GM12878 (cell line): ENCODE data around the gene DLEC1. TPM values are rescaled to one million over a fixed set of nuclear protein-coding genes. Genes with fewer than 3 reads are reported as not detected.

Source experiments
- ATAC-seq: fragments of 200-7000 bp; cut with Tn5 transposase; 3 replicates; pipeline ENCODE4 v1.9.1; 2020; ENCODE audit warnings: mild to moderate bottlenecking, moderate library complexity
- BruUV-seq: library from RNA; stranded (reverse); fragments of 400-500 nt; replicated peaks from 2 replicates; lab custom pipeline; 2021; lab: Mats Ljungman, UMichigan
- CTCF ChIA-PET: fragments of 300-600 bp; sonication (Branson Sonifier 250); formaldehyde crosslinking; extraction: SDS; loops from one replicate; lab custom pipeline; 2021; ENCODE audit warnings: inconsistent platforms; lab: Yijun Ruan, JAX
- POLR2A ChIA-PET: fragments of 350-600 bp; formaldehyde crosslinking; extraction: SDS; loops from one replicate; lab custom pipeline; 2021; ENCODE audit warnings: inconsistent platforms; lab: Charles Lee
- RAD21 ChIA-PET: fragments of 300-600 bp; sonication (Branson Sonifier 250); formaldehyde crosslinking; loops from one replicate; lab custom pipeline; 2023; ENCODE audit warnings: antibody characterized with exemption; ENCODE audit not compliant: unreplicated experiment; lab: Charles Lee
- SMC1A ChIA-PET: fragments of 300-600 bp; sonication (Branson Sonifier 250); formaldehyde crosslinking; loops from one replicate; lab custom pipeline; 2023; ENCODE audit not compliant: unreplicated experiment, uncharacterized antibody; lab: Charles Lee
- DNase-seq: peaks from one replicate; pipeline ENCODE4 v3.0.0-alpha.2; 2011; ENCODE audit warnings: low read depth, low spot score
- FAIRE-seq: peaks from 3 replicates; lab custom pipeline; 2011; peaks lifted over from hg19 to GRCh38; lab: Jason Lieb, UNC
- H2AFZ ChIP-seq: 2 replicates; pipeline ENCODE4 v1.6.0; 2011; ENCODE audit warnings: low read depth, low read length, control low read depth; ENCODE audit not compliant: control insufficient read depth
- H3K27ac ChIP-seq: 2 replicates; pipeline ENCODE4 v1.5.1; 2011; ENCODE audit warnings: control low read depth; ENCODE audit not compliant: control insufficient read depth, insufficient read depth
- H3K27me3 ChIP-seq, 2 experiments: replicated peaks in 1 of 2; 2 replicates each; pipeline versions ENCODE4 v1.6.0 to v1.6.1; 2011; ENCODE audit warnings: low read length in 1 of 2; ENCODE audit not compliant: control insufficient read depth in 2 of 2, insufficient read depth in 2 of 2
- H3K36me3 ChIP-seq, 2 experiments: 2 replicates each; pipeline ENCODE4 v1.5.1; 2011; ENCODE audit warnings: low read length in 1 of 2; ENCODE audit not compliant: control insufficient read depth in 2 of 2, insufficient read depth in 2 of 2
- H3K4me1 ChIP-seq: 2 replicates; pipeline ENCODE4 v1.6.1; 2011; ENCODE audit warnings: mild to moderate bottlenecking, low read length, moderate library complexity, mixed read lengths; ENCODE audit not compliant: control insufficient read depth, insufficient read depth
- H3K4me2 ChIP-seq: 2 replicates; pipeline ENCODE4 v1.6.0; 2011; ENCODE audit warnings: control low read depth; ENCODE audit not compliant: control insufficient read depth, insufficient read depth
- H3K4me3 ChIP-seq: fragments of 200-600 bp; sonication (generic); 2 replicates; pipeline ENCODE4 v1.5.1; 2016
- H3K79me2 ChIP-seq: 2 replicates; pipeline ENCODE4 v1.6.0; 2011; ENCODE audit warnings: low read length; ENCODE audit not compliant: control insufficient read depth, insufficient read depth
- H3K9ac ChIP-seq: 2 replicates; pipeline ENCODE4 v1.8.0; 2011; ENCODE audit warnings: low read length, control low read depth, mixed read lengths; ENCODE audit not compliant: control insufficient read depth, insufficient read depth
- H3K9me3 ChIP-seq: replicated peaks from 3 replicates; pipeline ENCODE4 v1.5.1; 2011; ENCODE audit warnings: mild to moderate bottlenecking, low read length; ENCODE audit not compliant: control insufficient read depth, insufficient read depth
- H4K20me1 ChIP-seq: 2 replicates; pipeline ENCODE4 v1.6.0; 2011; ENCODE audit not compliant: control insufficient read depth, insufficient read depth
- CREM ChIP-seq: IDR thresholded peaks from 2 replicates; pipeline ENCODE4 v1.6.1; 2014; ENCODE audit warnings: antibody characterized with exemption, low read depth
- GATAD2B ChIP-seq: fragments of 450-650 bp; conservative IDR thresholded peaks from 2 replicates; pipeline ENCODE4 v1.6.1; 2017; ENCODE audit warnings: low read depth, mild to moderate bottlenecking, moderate library complexity
- KDM1A ChIP-seq: fragments of 200-600 bp; sonication (generic); IDR thresholded peaks from 2 replicates; pipeline ENCODE4 v1.6.1; 2016; ENCODE audit warnings: borderline replicate concordance
- SMARCA5 ChIP-seq: fragments of 450-650 bp; IDR thresholded peaks from 2 replicates; pipeline ENCODE4 v1.6.1; 2017; ENCODE audit warnings: mild to moderate bottlenecking
- TCF12 ChIP-seq: IDR thresholded peaks from 2 replicates; pipeline ENCODE4 v1.6.1; 2011; ENCODE audit warnings: low read depth, mild to moderate bottlenecking, low read length
- WGBS: methylation state at CpG from one replicate; pipeline ENCODE4 v1.1.6; 2016; ENCODE audit warnings: low lambda C conversion rate; ENCODE audit not compliant: insufficient replicate concordance, insufficient coverage; ENCODE audit errors: missing lambda C conversion rate; 5-methylcytosine and 5-hydroxymethylcytosine counted together
- in situ Hi-C: fragments of 300-500 bp; cut with MboI; formaldehyde crosslinking; loops from 9 replicates; pipeline ENCODE4 v1.14.3; 2018; ENCODE audit warnings: mixed read lengths
- intact Hi-C: fragments of 100-400 bp; cut with micrococcal nuclease; formaldehyde crosslinking; loops from one replicate; pipeline ENCODE4 v1.14.2; 2022; ENCODE audit not compliant: unreplicated experiment
- polyA plus RNA-seq, 11 experiments: library from polyadenylated mRNA; depleted of rRNA in 4 of 11; unstranded in 6 of 11; stranded (reverse) in 5 of 11; fragments of >200 nt; fragmentation: Nextera tagmentation in 4 of 11; fragmentation: Illumina TruSeq in 1 of 11; extraction: Ambion mirVana in 4 of 11; extraction: Trizol in 1 of 11; gene quantifications; 1 replicate in 1 of 11; 2 replicates in 10 of 11; pipeline versions ENCODE4 v1.2.1 to v1.2.3, GENCODE V29; 2011 to 2016; ENCODE audit warnings: inconsistent platforms in 2 of 11, missing spikeins in 2 of 11, low read depth in 1 of 11
- total RNA-seq, 4 experiments: library from RNA; depleted of rRNA in 3 of 4; stranded (reverse); fragments of >200 nt in 3 of 4; fragmentation: Illumina TruSeq in 1 of 4; extraction: Trizol in 1 of 4; gene quantifications; 2 replicates each; pipeline versions ENCODE4 v1.2.1 to v1.2.3, GENCODE V29; 2013 to 2021

Gene DLEC1
- total and polyA plus RNA-seq, 10 of the 15 experiments (the other 5 are each of a cell fraction or from before 2014, with no cell fraction given): 0.03 to 0.29 (median 0.07) TPM; not detected in 3

- FAIRE-seq: no peak
- in situ Hi-C loops (no loop called here), intact Hi-C loops (no loop called here)
- Histone ChIP-seq H4K20me1 (no peaks in the 10 kb centered on the region), H3K27ac (no peak overlapping the region), H3K4me2 (no peak overlapping the region), H2AFZ (no peak overlapping the region), H3K9me3 (no peaks in the 10 kb centered on the region), H3K9ac (no peak overlapping the region), H3K4me3 (no peak overlapping the region), H3K79me2 (no peaks in the 10 kb centered on the region), H3K4me1 (peaks cover 13% of the 10 kb centered on the region), H3K36me3 (peaks cover 0 to 3% of the 10 kb centered on the region in 2 experiments; a peak in 2 of 4 replicates), H3K27me3 (no peaks in the 10 kb centered on the region)
- DNase-seq: no peak
- RAD21 ChIA-PET: no interaction called here
- 81% methylated on average over 6 of the region's 6 CpGs for WGBS
- TF ChIP-seq CREM (no peak), GATAD2B (no peak), TCF12 (no peak), KDM1A (no peak)
- SMC1A ChIA-PET: interaction anchor here (0.7 kb wide), 1 partner anchor 26 kb away, joined by 3 read pairs; no protein-coding TSS in a partner anchor
- TSS peak; percentile 51 for BruUV-seq
- CTCF ChIA-PET: no interaction called here
- POLR2A ChIA-PET: interaction anchor here (1.2 kb wide), 1 partner anchor 22 kb away, joined by 3 read pairs; no protein-coding TSS in a partner anchor
- no peak for ATAC-seq
Measured at GRCh38 chr3:38000242-38000916, 38.6 kb upstream of the DLEC1 start.

- WGBS: 79% methylated on average over 6 of the region's 6 CpGs
- in situ Hi-C loops: no loop called here
- Histone ChIP-seq H3K9ac (no peak overlapping the region), H3K36me3 (peaks cover 0 to 3% of the 10 kb centered on the region in 2 experiments; a peak in 2 of 4 replicates), H3K9me3 (no peaks in the 10 kb centered on the region), H3K79me2 (no peaks in the 10 kb centered on the region), H2AFZ (no peak overlapping the region), H3K4me3 (no peak overlapping the region), H3K27me3 (no peaks in the 10 kb centered on the region), H3K4me2 (no peak overlapping the region), H3K27ac (no peak overlapping the region), H4K20me1 (no peaks in the 10 kb centered on the region), H3K4me1 (peaks cover 9% of the 10 kb centered on the region)
- ChIA-PET RAD21 (interaction anchor here (1.0 to 1.9 kb wide), 2 partner anchors 26 to 29 kb away, joined by 3 to 9 read pairs; no protein-coding TSS in a partner anchor), CTCF (interaction anchor here (1.1 to 1.5 kb wide), 2 partner anchors 27 to 343 kb away, joined by 4 to 5 read pairs; no protein-coding TSS in a partner anchor), POLR2A (interaction anchor here (0.6 to 1.2 kb wide), 2 partner anchors 22 to 64 kb away, joined by 3 to 7 read pairs; no protein-coding TSS in a partner anchor), SMC1A (interaction anchor here (0.7 kb wide), 1 partner anchor 26 kb away, joined by 3 read pairs; no protein-coding TSS in a partner anchor)
- FAIRE-seq: no peak
- no TSS peak for BruUV-seq
- TF ChIP-seq SMARCA5: no peak
- intact Hi-C loops: no loop called here
- ATAC-seq: no peak
- DNase-seq: no peak
Measured at GRCh38 chr3:38000965-38001455, 38.0 kb upstream of the DLEC1 start.
